NCI-H748 (cell line): Measurements from ENCODE around the gene NUDT4B.
"Not testable (repeated sequence)": the region's sequence is repeated elsewhere in the genome, so short reads cannot be mapped to it uniquely, and the experiment has no call there.

Experiments used
- DNase-seq: peaks from one replicate; lab custom pipeline; 2025; ENCODE audit not compliant: unreplicated experiment; lab: John Stamatoyannopoulos, UW

NUDT4B gene

DNA sequence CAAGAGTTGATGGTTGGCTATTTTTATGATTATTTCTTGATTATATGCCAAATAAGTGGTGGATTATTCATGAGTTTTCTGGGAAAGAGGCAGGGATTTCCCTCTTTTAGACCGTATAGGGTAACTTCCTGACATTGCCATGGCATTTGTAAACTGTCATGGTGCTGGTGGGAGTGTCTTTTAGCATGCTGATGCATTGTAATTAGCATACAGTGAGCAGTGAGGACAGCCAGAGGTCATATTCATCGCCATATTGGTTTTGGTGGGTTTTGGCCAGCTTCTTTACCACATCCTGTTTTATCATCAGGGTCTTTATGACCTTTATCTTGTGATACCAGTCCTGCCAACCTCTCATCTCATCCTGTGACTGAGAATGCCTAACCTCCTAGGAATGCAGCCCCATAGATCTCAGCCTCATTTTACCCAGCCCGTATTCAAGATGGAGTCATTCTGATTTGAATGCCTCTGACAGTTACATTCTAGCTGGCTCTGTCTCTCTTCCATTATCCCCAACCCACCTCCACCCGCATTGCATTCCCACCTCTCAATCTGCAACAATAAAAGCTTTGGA is 45.3 kb downstream of the NUDT4B start:
- DNase-seq: not testable (repeated sequence)
